GM08714 (cell line): ENCODE measurements around the gene LPAR1.

ENCODE experiments used
- H3K4me3 ChIP-seq: fragments of 200-500 bp; sonication (Bioruptor generic); 2 replicates; pipeline ENCODE4 v1.5.1; 2014; ENCODE audit warnings: mild to moderate bottlenecking, low read length, inconsistent platforms
- ZNF274 ChIP-seq: IDR thresholded peaks from 2 replicates; pipeline ENCODE4 v1.6.1; 2012; ENCODE audit warnings: mild to moderate bottlenecking, low read depth, low read length

Gene LPAR1

DNA sequence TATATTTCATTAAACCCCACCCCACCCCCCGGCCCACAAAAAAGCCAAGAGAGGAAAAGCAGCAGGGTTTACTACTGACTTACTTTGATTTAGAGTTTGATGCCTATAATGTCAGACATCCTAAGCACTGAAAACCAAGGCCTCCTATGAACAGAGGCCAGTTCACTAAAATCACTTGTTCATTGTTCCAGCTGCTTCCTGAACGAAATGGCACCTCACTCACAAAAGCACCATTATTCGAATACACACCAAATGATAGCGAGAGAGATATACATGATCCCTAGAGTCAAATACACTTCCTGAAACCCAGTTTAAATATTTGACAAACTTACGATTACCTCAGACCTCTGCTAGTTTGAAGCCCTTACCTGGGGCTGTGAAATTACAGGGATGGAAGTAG lies 66.6 kb downstream of the LPAR1 start:
- no peak for TF ChIP-seq ZNF274
- H3K4me3 ChIP-seq, result no peak overlapping the region

DNA sequence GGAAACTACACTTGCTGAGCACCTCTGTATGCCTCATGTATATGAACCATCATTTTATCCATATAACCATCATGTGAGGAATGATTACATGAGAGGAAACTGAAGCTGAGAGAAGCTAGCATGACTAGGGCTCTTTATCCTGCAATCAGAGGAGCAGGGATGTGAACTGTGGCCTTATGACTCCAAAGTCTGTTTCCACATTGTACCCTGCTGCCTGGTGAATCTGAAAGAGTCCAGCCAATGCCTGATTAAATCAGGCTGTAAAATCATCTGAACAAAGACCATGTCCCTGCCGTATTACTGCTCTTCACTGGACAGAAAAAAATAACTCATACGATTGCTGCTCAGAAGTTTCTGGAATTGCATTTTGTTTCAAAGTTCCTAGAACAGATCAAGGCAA lies 67.0 kb downstream of the LPAR1 start:
- no peak for TF ChIP-seq ZNF274
- no peak overlapping the region for H3K4me3 ChIP-seq

DNA sequence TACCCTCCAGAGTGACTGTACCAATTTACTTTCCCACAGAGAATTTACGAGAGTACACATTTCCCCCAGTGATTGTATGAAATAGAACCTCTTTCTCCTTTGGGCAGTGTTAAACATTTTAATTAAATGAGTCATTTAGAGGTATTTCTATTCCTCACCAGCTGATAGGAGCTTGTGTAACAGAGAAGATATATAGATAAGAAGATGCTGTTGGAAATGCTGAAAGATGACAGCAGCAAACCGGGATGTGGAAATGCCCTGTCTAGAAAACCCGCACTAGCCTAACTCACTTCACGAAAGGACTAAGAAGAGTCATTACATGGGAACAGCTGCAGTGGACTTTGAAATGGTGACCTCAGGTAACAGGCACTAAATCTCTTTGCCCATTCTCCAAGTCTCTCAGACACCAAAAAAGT lies 68.3 kb downstream of the LPAR1 start:
- TF ChIP-seq ZNF274, result no peak
- no peak overlapping the region for H3K4me3 ChIP-seq

DNA sequence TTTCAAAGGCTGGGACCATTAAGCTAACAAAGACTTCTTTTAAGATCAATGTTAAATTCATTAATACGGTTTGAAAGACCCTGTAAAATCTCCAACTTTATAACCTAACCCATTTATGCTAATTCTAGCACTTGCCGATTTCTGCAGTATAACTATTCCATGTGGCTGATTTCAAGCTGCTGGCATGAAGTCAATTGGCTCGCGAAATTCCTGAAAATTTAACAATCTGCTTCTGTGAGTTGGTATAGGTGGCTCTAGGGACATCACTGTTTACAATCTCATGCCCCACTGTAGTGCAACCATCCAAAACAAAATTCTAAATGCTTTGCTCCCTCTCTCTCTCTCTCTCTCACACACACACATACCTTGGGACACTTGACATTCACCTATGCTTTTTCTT lies 70.2 kb downstream of the LPAR1 start:
- no peak for TF ChIP-seq ZNF274
- H3K4me3 ChIP-seq, result no peak overlapping the region

DNA sequence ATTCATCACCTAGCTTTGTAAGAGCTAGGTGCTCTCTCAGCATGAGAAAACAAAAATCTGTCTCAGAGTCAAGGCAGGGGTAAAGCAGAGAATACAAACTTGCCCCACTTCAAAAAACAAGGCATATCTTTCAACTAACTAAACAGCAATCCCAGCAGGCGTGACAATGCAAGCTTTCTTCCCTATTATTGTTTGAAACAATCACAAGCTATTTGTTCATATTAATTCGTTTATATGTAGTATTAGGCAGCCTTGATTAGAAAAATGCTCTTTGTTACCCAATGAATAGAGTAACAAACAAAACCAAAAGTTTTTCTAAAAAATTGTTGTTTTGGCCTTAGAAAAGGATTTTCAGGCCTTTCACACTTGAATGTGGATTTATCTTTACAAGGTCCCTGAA lies 71.1 kb downstream of the LPAR1 start:
- no peak overlapping the region for H3K4me3 ChIP-seq
- no peak for TF ChIP-seq ZNF274

DNA sequence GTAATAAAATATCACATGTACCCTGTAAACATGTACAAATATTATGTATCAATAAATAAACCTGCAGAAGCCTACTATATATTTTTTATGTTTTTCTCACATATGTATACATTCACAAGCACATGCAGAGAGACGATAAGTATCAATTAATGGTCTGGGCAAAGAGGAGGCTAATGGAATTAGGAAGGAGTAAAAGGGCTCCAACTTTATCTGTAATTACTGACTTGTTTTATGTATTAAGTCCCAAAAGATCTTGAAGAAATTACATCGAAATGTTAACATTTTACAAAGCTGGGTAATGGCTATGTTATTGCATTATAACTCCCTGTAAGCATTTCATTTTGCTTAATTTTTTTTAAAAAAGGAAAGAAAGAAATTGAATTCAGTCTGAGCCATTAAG lies 78.0 kb downstream of the LPAR1 start:
- no peak for TF ChIP-seq ZNF274

DNA sequence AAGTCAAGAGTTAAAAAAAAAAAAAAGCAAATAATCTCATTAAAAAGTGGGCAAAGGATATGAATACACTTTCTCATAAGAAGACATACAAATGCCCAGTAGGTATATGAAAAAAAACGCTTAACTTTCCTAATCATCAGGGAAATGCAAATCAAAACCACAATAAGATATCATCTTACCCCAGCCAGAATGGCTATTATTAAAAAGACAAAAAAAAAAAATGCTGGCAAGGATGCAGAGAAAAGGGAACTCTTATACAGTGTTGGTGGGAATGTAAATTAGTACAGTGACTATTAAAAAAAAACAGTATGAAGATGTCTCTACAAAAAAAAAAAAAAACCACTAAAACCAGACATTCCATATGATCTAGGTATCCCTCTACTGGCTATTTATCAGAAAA lies 79.4 kb downstream of the LPAR1 start:
- no peak overlapping the region for H3K4me3 ChIP-seq
- no peak for TF ChIP-seq ZNF274

More for the DNA sequence above, 78.0 kb downstream of the LPAR1 start:
- no peak overlapping the region for H3K4me3 ChIP-seq

DNA sequence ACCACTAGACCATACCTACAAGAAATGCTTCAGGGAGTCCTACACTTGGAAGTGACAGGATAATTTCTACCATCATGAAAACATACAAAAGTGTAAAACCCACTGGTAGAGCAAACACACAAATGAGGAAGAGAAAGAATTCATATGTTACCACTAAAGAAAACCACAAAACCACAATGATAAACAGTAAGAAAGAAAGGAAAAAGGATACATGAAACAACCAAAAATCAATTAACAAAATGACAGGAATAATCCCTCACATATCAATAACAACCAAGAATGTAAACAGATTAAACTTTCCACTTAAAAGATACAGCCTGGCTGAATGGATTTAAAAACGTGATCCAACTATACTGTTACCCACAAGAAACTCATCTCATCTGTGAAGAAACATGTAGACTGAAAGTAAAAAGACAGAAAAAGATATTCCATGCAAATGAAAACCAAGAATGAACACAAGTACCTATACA lies 83.4 kb downstream of the LPAR1 start:
- TF ChIP-seq ZNF274, result no peak

DNA sequence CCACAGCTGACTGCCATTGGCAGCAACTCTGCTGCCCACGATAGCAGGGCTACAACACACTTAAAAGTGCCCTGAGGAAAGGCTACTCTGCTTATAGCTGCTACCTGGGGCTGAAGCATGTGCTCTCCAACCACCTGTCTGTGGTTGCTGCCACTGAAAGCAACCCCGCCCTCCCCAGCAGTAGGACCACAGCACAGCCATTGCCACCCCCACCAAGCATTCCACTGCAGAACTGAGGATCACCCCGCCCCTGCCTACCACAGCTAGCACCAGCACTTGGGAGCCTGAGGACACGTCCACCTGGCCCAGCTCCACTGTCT lies 85.8 kb downstream of the LPAR1 start:
- no peak for TF ChIP-seq ZNF274
- no peak overlapping the region for H3K4me3 ChIP-seq

More for the DNA sequence above, 83.4 kb downstream of the LPAR1 start:
- H3K4me3 ChIP-seq, result no peak overlapping the region

DNA sequence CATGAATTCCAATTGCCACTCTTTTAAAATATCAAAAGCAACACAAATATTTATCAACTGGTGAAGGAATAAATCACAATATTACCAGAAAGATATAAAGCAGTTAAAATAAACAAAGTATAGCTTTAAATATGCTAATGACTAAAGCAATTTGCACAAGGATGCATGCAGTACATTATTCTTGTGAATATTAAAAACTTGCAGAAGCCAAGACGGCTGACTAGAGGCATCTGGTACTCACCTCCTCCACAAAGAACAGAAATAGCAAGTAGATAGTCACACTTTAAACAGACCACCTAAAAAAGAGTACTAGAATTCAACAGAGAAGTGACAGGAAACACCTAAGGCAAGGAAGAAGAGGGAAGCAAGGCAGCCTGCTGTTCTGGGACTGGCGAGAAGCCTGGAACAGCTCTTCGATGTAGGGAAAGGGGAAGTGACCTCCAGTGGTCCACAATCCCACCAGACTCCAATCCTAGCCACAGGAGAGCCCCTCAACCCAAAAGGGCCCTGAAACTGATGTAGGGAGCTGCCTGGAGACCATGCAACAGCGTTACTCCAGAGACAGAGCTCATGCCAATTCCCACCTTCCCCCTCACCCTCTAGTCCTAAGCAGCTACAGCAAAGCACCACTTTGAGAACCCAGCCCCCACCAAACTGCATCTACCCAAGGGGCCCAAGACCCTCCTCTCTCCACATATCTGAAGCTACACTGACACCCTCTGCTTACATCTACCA lies 86.3 kb downstream of the LPAR1 start:
- no peak for TF ChIP-seq ZNF274
- H3K4me3 ChIP-seq, result no peak overlapping the region

DNA sequence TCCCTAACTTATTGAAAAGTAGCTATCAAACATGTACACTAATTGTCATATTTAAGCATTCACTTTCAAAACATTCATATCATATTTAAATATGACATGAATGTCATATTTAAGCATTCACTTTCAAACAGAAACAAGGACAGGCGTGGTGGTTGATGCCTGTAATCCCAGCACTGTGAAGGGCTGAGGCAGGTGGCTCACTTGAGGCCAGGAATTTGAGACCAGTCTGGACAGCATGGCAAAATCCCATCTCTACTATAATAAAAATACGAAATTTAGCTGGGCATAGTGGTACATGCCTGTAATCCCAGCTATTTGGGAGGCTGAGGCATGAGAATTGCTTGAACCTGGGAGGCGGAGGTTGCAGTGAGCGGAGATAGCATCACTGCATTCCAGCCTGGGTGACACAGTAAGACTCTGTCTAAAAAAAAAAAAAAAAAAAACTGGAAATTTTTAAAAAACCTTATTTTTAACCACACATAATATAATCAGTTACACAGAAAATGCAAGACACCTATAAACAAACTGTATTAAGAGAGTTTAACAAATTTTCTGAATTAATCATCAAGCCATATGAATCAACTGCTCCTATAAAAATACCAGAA lies 88.1 kb downstream of the LPAR1 start:
- no peak overlapping the region for H3K4me3 ChIP-seq
- TF ChIP-seq ZNF274, result no peak

DNA sequence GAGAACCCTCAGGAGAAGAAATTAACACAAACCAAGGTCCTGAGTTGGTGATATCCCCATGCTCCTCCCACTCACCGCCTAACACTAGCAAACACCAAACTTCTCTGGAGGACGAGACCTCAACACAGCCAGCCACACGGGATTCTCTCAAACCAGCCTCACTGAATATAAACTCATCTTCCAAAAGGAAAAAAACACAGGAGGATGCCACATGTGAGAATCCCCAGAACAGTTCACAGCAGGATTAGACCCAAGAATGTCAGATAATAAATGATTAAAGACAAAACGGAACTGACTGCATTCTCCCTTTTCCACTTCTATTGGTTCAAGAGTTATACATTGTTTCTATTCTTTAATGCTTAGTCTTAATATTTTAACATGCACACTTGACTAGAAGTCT lies 89.2 kb downstream of the LPAR1 start:
- TF ChIP-seq ZNF274, result no peak
- no peak overlapping the region for H3K4me3 ChIP-seq

DNA sequence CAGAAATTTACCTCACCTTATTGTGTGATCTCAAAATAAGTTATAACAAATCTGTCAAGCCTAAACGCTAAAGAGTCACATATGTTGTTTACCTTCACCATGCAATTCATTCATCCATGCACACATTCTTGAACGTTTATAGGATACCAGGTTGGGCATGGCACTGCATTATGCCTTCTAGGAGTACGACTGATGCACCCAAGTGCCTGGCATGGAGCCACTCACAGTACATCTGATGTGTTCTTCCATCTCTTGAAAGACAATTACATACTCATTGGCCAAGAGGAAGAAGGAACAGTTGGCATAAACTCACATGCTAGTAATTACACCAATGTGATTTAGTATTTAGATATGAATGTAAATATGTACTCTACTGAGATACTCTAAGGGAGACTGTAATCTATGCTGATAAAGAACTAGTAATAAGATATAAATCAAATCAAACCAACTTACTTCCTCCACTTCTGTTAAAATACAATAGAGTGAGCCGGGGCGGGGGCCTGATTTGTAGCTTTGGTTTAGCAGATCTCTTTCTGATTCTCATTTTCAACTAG lies 90.7 kb downstream of the LPAR1 start:
- no peak overlapping the region for H3K4me3 ChIP-seq
- TF ChIP-seq ZNF274, result no peak

DNA sequence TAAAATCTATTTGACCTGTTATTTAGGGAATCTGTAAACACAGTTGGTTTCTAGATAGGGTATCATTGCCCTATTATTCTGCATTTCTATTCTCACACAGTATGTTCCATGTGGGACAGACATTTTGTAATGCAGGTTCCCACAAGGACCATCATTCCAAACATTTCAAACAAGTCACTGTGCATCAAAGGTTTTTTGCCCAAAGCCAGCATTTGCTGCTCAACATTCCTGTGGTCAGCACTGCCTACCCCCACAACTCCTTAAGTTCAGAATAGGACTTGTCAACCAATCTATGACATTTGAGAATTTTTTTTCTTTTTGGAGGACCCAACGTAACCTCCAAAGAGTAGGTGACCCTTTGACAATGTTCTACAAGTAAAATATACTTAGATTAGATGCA lies 95.7 kb downstream of the LPAR1 start:
- H3K4me3 ChIP-seq, result no peak overlapping the region

DNA sequence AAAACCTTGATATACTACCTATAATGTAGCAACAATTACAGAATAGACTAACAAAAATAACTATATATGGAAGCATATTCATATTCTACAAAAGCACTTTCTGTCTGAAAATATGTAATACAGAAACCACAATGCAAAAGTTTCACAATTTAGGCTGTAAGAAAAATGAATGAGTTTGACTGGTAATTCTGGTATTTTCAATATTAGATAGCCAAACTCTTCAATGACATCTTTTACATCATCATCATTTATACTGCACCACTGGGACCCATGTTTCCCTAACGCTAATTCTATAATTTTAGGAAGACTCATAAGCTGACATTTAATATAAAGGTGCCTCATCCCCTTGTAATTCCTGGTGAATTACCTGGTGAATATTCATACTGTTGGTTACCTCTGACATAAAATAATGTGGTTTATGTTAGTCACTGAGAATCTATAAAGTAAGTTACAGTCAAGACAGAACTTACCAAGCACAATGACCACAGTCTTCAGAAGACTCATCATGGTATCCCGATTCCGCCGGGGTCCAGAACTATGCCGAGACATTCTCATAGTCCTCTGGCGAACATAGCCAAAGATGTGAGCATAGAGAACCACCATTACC lies 97.2 kb downstream of the LPAR1 start:
- no peak overlapping the region for H3K4me3 ChIP-seq
- TF ChIP-seq ZNF274, result no peak

More for the DNA sequence above, 95.7 kb downstream of the LPAR1 start:
- no peak for TF ChIP-seq ZNF274
